ENCODE data around the gene TCTN1.
"Not testable (repeated sequence)": the region's sequence is repeated elsewhere in the genome, so short reads cannot be mapped to it uniquely, and the experiment has no call there.

TCTN1 gene

DNA sequence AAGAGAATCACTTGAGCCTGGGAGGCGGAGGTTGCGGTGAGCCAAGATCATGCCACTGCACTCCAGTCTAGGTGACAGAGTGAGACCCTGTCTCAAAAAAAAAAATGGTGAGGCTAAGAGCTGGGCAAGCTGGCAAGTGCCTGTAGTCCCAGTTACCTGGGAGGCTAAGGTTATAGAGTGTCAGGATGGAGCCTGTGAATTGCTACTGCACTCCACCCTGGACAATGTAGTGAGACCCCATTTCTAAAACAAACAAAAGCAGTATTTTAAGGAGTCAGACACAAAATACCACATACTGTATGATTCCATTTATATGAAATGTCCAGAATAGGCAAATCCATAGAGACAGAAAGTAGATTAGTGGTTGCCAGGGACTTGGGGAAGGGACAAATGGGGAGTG is 26.8 kb upstream of the TCTN1 start:
- not testable (repeated sequence) for DNase-seq

GRCh38 chr12:110590059-110590458 is 23.9 kb upstream of the TCTN1 start:
- no peak for DNase-seq

DNA sequence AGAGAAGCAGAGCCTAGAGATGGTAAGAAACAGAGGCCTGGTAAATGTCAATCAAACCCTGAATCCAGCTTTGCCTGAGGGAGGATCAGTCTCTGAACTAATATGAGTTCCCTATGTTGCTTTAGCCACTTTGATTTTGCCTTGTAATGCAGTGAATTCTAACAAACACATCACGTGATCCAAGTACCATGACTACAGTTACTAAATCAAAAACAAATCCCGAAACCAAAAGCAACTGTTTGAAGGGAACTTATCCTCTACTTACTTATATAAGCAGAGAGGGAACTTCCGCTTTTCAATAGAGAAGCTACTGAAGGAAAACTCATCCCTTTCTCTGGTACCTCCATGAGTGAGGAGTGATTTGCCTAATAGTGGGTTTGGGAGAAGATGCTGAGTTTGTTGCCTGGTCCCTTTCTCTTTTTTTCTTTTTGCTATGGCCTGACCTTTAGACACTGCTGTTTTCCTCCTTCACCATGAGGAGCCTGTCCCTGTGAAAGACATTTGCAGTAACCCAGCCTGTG is 23.1 kb upstream of the TCTN1 start:
- DNase-seq: no peak

DNA sequence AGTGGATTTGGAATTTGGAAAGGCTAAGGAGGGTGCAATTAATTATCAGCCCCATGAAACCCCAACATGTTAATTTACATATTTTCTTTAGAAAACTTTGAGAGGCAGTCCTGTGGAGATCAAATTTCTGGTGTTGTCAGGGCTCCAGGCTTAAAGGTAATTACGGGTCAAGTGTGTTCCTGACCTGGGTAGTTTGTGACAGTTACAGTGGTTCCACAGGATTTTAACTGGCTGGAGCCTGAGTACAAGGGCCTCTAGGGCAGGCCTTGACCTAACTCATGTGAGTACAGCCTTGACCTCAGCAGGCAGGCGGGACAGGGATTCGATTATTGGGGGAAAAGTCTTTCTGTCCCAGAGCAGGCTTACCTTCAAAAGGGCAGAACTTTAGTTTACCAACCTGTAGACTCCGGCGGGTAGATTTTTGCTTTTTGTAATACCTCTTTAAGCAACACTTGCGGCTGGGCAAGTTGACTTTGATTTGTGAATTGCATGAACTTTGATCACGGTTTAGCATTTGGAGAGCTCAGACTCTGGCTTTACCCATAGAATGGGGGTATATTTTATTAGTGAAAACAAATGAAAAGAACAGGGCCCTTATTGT is 22.4 kb upstream of the TCTN1 start:
- DNase-seq: no peak

- no peak for DNase-seq
Measured at GRCh38 chr12:110592078-110592477, 21.9 kb upstream of the TCTN1 start.

- DNase-seq: not testable (repeated sequence)
Measured at GRCh38 chr12:110592919-110593318, 21.0 kb upstream of the TCTN1 start.

GRCh38 chr12:110597885-110598284 is 16.0 kb upstream of the TCTN1 start:
- no peak for DNase-seq

- DNase-seq: no peak
Measured at GRCh38 chr12:110599334-110599733, 14.6 kb upstream of the TCTN1 start.

- no peak for DNase-seq
Measured at GRCh38 chr12:110600254-110600653, 13.7 kb upstream of the TCTN1 start.

DNA sequence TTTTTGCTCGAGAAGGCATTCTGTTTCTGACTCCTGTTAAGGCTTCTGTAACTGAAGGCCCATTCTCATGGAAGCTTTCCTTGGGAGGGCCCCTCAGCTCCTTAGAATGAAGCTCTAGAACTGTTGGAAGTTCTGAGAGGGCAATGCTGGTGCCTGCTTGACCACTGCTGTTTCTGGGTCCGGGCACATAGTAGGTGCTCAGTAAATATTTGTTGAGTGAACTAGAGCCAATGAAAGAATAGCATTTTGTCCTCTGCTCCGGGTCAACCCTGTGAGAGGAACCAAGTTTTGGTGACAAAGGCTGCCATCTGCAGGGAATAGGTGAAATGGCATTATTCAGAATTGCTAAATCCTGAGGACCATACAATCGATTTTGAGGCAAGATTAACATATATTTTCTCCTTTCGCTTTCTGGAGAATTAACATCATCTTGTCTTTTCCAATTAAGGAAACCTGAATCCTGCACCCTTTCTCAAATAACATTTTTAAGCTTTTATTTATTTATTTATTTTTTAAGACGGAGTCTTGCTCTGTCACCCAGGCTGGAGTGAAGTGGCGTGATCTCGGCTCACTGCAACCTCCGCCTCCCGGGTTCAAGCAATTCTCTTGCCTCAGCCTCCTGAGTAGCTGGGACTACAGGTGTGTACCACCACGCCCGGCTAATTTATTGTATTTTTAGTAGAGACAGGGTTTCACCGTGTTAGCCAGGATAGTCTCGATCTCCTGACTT is 11.7 kb upstream of the TCTN1 start:
- DNase-seq: not testable (repeated sequence)

GRCh38 chr12:110606253-110606611 is 7.7 kb upstream of the TCTN1 start:
- no peak for DNase-seq

DNA sequence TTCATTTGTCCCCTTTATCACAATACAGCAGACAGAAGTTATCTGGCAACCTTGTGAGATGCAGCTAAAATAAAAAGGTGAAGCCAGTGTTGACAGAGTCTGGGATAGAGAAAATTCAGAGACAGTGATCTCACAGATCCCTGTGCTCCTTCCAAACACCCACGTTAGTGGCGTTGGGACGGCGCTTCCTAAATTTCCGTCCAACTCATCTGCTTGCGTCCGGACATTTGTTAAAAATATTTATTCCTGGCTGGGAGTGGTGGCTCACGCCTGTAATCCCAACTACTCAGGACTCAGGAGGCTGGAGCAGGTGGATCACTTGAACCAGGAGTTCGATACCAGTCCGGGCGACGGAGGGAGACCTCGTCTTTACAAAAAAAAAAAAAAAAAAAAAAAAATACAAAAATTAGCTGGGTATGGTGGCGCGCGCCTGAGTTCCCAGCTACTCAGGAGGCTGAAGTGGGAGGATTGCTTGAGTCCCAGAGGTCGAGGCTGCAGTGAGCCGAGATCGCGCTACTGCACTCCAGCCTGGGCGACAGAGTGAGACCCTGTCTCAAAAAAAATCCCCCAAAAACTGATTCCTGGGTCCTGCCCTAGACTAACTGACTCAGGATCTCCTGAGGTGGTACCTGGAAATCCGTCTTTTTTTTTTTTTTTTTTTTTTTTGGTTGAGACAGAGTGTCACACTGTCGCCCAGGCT is 708 bp upstream of the TCTN1 start:
- no peak for DNase-seq

DNA sequence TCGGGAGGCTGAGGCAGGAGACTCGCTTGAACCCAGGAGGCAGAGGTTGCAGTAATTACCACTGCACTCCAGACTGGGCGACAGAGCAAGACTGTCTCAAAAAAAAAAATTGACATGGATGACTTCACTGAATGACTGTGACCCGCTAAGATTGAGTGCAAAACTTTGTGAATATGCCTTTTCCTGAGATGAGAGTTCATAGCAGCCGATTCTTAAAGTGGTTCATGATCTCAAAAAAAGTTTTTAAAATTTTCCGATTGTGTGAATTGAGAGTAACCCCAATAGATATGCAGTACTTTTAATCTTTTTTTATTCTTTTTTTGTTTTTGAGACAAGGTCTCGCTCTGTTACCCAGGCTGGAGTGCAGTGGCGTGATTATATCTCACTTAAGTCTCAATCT is 1.2 kb downstream of the TCTN1 start:
- no peak for DNase-seq

DNA sequence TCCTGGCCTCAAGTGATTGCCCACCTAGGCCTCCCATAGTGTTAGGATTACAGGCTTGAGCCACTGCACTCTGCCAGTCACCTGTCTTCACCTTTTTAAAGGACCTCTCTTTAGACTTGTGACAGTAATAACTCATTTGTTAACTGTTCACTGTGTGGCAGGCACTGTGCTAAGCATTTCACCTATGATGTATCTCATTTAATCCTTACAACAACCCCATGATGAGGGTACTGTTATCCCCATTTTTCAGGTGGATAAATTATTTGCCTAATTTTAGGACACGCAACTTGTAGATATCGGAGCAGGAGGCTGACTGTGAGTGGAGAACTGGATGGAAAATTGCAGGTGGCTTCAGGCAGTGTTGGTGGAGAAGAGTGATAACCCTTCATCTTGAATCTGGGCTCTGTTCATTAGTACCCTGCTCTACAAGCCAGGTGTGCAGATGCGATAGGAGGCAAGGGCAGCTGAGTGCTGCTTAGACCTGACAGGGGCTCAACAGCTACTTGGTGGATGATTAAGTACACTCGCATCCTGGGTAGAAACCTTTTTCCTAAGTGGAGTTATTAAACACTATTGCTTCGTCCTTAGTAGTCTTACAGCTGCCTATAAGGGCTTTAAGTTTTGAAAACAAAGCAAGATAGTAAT is 2.7 kb downstream of the TCTN1 start:
- no peak for DNase-seq

GRCh38 chr12:110619534-110619953 is 5.6 kb downstream of the TCTN1 start:
- DNase-seq: no peak

GRCh38 chr12:110622582-110622981 is 8.7 kb downstream of the TCTN1 start:
- no peak for DNase-seq

- no peak for DNase-seq
Measured at GRCh38 chr12:110627500-110628195, 13.7 kb downstream of the TCTN1 start.

DNA sequence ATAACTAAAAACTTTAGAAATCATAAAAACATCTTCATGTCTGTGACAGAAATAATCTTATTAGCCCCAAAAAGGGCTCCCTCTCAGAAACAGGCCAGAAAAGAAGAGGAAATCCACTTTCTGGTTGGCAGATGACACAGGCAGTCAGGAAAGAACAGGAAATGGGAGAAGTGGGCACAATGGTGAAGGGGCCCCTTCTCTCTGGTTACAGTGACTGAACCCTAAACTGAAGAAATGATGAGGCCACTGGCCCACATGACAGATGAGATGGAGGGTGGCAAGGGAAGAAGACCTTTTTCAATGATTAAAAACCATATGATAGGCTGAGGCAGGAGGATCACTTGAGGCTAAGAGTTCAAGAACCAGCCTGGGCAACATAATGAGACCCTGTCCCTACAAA is 21.1 kb downstream of the TCTN1 start:
- no peak for DNase-seq

DNA sequence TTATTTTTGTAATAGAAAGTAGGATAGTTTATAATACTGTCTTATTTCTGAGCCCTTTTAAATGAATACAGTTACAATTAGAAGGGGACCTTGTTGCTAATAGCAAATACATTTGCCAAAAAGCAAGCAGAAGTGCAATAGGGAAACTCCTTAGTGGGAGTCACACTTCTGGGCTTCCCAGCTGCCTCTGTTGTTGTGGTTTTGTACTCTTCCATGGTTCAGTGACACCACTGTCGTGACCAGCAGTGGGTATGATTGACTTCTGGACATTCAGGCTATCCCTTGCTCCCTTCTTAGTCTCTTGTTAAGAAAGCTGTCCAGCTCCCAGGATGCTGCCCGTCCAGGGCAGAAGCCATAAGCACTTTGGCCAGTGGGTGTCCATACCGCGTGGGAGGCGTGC is 22.6 kb downstream of the TCTN1 start:
- DNase-seq: no peak

DNA sequence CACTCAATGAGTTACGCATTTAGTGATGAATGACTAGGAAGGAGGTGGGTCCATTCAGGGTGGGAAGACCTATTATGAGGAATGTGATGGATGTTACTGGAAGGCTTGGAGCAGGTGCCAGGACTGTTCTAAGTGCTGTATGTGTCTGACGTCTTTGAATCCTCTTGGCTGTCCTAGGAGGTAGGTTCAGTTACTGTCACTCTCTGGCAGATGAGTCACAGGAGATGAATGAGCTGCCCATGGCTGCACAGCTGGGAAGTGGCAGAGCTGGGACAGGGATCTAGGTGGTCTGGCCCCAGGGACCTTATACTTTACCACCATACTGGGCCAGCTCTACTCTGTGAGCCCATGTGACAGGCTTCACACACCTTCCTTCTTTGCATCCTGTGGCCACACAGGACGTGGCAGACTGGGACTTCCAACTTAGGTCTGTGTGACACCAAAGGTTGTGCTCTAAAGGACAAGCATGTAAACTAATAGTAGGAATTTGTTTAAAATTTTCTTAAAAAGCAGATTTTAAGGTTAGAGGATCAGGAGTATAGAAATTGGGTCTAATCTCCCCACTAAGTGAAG is 24.0 kb downstream of the TCTN1 start:
- DNase-seq: no peak

GRCh38 chr12:110638796-110639195 is 24.9 kb downstream of the TCTN1 start:
- no peak for DNase-seq

DNA sequence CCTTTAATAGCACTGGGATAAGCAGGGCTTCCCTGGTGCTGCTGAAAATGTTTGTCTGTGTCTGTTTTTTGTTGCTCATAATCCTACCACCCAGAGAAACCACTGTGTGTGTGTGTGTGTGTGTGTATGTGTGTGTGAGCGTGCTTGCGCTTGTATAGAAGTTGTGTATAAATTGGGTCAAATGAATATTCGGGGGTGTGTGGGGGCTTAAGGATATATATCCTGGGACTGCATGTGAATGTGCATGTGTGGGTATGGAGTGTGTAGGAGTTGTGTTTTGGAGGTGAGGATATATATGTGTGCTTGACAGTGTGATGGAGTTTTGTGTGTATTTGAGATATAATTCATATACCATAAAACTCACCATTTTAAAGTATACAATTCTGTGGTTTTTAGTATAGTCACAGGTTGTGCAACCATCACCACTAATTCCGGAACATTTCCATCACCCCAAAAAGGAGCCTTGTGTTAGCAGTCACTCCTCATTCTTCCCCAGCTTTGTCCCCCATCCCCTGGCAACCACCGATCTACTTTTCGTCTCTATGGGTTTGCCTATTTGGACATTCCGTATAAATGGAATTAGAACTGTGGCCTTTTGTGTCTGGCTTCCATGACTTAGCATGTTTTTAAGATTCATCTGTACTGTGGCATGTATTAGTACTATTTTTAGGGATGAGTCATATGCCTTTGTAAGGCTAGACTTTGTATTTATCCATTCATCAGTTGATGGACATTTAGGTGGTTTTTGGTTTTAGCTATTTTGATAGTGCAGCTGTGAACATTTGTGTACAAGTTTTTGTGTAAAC is 25.6 kb downstream of the TCTN1 start:
- DNase-seq: no peak
